HCT116 (cell line): ENCODE data around the gene TLE3. TPM values are rescaled to one million over a fixed set of nuclear protein-coding genes. Genes with fewer than 3 reads are reported as not detected.

Source experiments
- ATAC-seq: fragments of 200-7000 bp; cut with Tn5 transposase; 2 replicates; pipeline ENCODE4 v1.9.1; 2020; ENCODE audit warnings: mild to moderate bottlenecking, moderate library complexity
- BruUV-seq: library from RNA; stranded (reverse); fragments of 400-500 nt; replicated peaks from 2 replicates; lab custom pipeline; 2021; lab: Mats Ljungman, UMichigan
- CTCF ChIA-PET: fragments of 300-600 bp; sonication (Branson Sonifier 250); formaldehyde crosslinking; loops from one replicate; lab custom pipeline; 2021; ENCODE audit warnings: antibody characterized with exemption; lab: Charles Lee
- POLR2A ChIA-PET: fragments of 300-600, 350-600 bp; sonication (Branson Sonifier 250); formaldehyde crosslinking; loops from one replicate; lab custom pipeline; 2021; ENCODE audit warnings: antibody characterized with exemption; lab: Charles Lee
- RAD21 ChIA-PET, 2 experiments: fragments of 300-600 bp; sonication (Branson Sonifier 250); formaldehyde crosslinking; loops; one replicate each; lab custom pipeline; 2023; ENCODE audit warnings: low total read pairs in 2 of 2; ENCODE audit not compliant: uncharacterized antibody in 2 of 2, unreplicated experiment in 2 of 2, low non-redundant PET in 1 of 2; lab: Charles Lee
- DNase-seq: peaks from one replicate; pipeline ENCODE4 v3.0.0-alpha.2; 2010; ENCODE audit warnings: low read depth, low spot score
- H2AFZ ChIP-seq: fragments of 200-600 bp; shearing (Covaris generic), sonication (generic); 2 replicates; pipeline ENCODE4 v1.6.1; 2017; ENCODE audit warnings: low read depth, mixed run types, mixed read lengths, antibody characterized with exemption, low read length; ENCODE audit not compliant: poor library complexity, severe bottlenecking
- H3K27ac ChIP-seq: 2 replicates; pipeline ENCODE4 v1.5.1; 2012; ENCODE audit warnings: low read depth, low read length
- H3K27me3 ChIP-seq: fragments of 200-600 bp; sonication (generic); 2 replicates; pipeline ENCODE4 v1.6.1; 2016; ENCODE audit warnings: mixed run types, low read length, mixed read lengths; ENCODE audit not compliant: insufficient read depth
- H3K36me3 ChIP-seq, 2 experiments: fragments of 200-500 bp in 1 of 2; fragments of 200-600 bp in 1 of 2; sonication (Bioruptor generic) in 1 of 2; sonication (generic) in 1 of 2; 2 replicates each; pipeline versions ENCODE4 v1.5.1 to v1.6.1; 2014 to 2016; ENCODE audit warnings: low read length in 2 of 2, inconsistent platforms in 1 of 2, mixed read lengths in 1 of 2, mixed run types in 1 of 2; ENCODE audit not compliant: insufficient read depth in 2 of 2, control insufficient read depth in 1 of 2
- H3K4me1 ChIP-seq, 2 experiments: fragments of 200-600 bp in 1 of 2; sonication (generic) in 1 of 2; 2 replicates each; pipeline versions ENCODE4 v1.5.1 to v1.6.1; 2012 to 2017; ENCODE audit warnings: low read length in 2 of 2, inconsistent platforms in 1 of 2, mild to moderate bottlenecking in 1 of 2, mixed read lengths in 1 of 2, mixed run types in 1 of 2, moderate library complexity in 1 of 2; ENCODE audit not compliant: insufficient read depth in 2 of 2, control insufficient read depth in 1 of 2
- H3K4me2 ChIP-seq: fragments of 200-600 bp; sonication (generic); 2 replicates; pipeline ENCODE4 v1.6.1; 2017; ENCODE audit warnings: mixed run types, low read length, mixed read lengths
- H3K4me3 ChIP-seq, 2 experiments: fragments of 200-600 bp in 1 of 2; sonication (generic) in 1 of 2; replicated peaks in 1 of 2; 2 replicates each; pipeline ENCODE4 v1.5.1; 2011 to 2016; ENCODE audit warnings: low read length in 2 of 2, control low read depth in 1 of 2, low read depth in 1 of 2, mild to moderate bottlenecking in 1 of 2, mixed read lengths in 1 of 2, mixed run types in 1 of 2
- H3K79me2 ChIP-seq: fragments of 200-600 bp; sonication (generic); 2 replicates; pipeline ENCODE4 v1.6.1; 2017; ENCODE audit warnings: mild to moderate bottlenecking, mixed run types, low read length, moderate library complexity, mixed read lengths; ENCODE audit not compliant: insufficient read depth
- H3K9ac ChIP-seq: fragments of 200-600 bp; sonication (generic); 2 replicates; pipeline ENCODE4 v1.6.1; 2016; ENCODE audit warnings: low read length, mixed read lengths
- H3K9me2 ChIP-seq: fragments of 200-600 bp; sonication (generic), shearing (Covaris generic); 2 replicates; pipeline ENCODE4 v1.6.1; 2017; ENCODE audit warnings: mixed run types, mild to moderate bottlenecking, moderate library complexity; ENCODE audit not compliant: insufficient read depth
- H3K9me3 ChIP-seq, 2 experiments: fragments of 200-500 bp in 1 of 2; fragments of 200-600 bp in 1 of 2; sonication (Bioruptor generic) in 1 of 2; sonication (generic) in 1 of 2; 2 replicates each; pipeline ENCODE4 v1.6.1; 2014 to 2017; ENCODE audit warnings: low read length in 2 of 2, mixed read lengths in 2 of 2, inconsistent platforms in 1 of 2, low read depth in 1 of 2, mild to moderate bottlenecking in 1 of 2, mixed run types in 1 of 2, moderate library complexity in 1 of 2; ENCODE audit not compliant: control insufficient read depth in 1 of 2, insufficient read depth in 1 of 2
- H4K20me1 ChIP-seq: fragments of 200-600 bp; sonication (generic), shearing (Covaris generic); 2 replicates; pipeline ENCODE4 v1.6.1; 2017; ENCODE audit warnings: mixed run types, mild to moderate bottlenecking, moderate library complexity; ENCODE audit not compliant: insufficient read depth
- CBX3 ChIP-seq: IDR thresholded peaks from 2 replicates; pipeline ENCODE4 v1.6.1; 2012; ENCODE audit warnings: low read depth
- CEBPB ChIP-seq: IDR thresholded peaks from 2 replicates; pipeline ENCODE4 v1.6.1; 2012; ENCODE audit warnings: low read depth
- ELF1 ChIP-seq: IDR thresholded peaks from 2 replicates; pipeline ENCODE4 v1.6.1; 2012; ENCODE audit warnings: low read depth, borderline replicate concordance
- EZH2 ChIP-seq: fragments of 200-600 bp; sonication (generic); IDR thresholded peaks from 2 replicates; pipeline ENCODE4 v1.6.1; 2017; ENCODE audit warnings: antibody characterized with exemption, mixed run types
- POLR2AphosphoS5 ChIP-seq: IDR thresholded peaks from 2 replicates; pipeline ENCODE4 v1.6.1; 2011; ENCODE audit warnings: mild to moderate bottlenecking, low read depth, low read length, moderate library complexity
- SP1 ChIP-seq: IDR thresholded peaks from 2 replicates; pipeline ENCODE4 v1.6.1; 2012; ENCODE audit warnings: low read depth
- ZFX ChIP-seq: fragments of 450-650 bp; IDR thresholded peaks from 2 replicates; pipeline ENCODE4 v1.6.1; 2017
- ZNF274 ChIP-seq: fragments of 200-500 bp; sonication (Bioruptor generic); IDR thresholded peaks from 2 replicates; pipeline ENCODE4 v1.6.1; 2014; ENCODE audit warnings: mild to moderate bottlenecking, low read depth, low read length, inconsistent platforms
- intact Hi-C: fragments of 100-400 bp; cut with micrococcal nuclease; formaldehyde crosslinking; loops from 2 replicates; pipeline ENCODE4 v1.10.0; 2022
- total RNA-seq: library from RNA; stranded (reverse); gene quantifications from one replicate; pipeline ENCODE4 v1.2.1, GENCODE V29; 2021; ENCODE audit not compliant: unreplicated experiment
- TF ChIP-seq, protein P1 (sequence below): IDR thresholded peaks from 2 replicates; pipeline ENCODE4 v1.6.1; 2012
- TF ChIP-seq, protein P2 (sequence below): IDR thresholded peaks from 2 replicates; pipeline ENCODE4 v1.6.1; 2011; ENCODE audit warnings: mild to moderate bottlenecking, low read length, moderate library complexity; ENCODE audit not compliant: insufficient replicate concordance; ENCODE audit errors: extremely low read depth

The TLE3 gene
- total RNA-seq, 1 experiment from 2014 or later, result 53.9 TPM

DNA sequence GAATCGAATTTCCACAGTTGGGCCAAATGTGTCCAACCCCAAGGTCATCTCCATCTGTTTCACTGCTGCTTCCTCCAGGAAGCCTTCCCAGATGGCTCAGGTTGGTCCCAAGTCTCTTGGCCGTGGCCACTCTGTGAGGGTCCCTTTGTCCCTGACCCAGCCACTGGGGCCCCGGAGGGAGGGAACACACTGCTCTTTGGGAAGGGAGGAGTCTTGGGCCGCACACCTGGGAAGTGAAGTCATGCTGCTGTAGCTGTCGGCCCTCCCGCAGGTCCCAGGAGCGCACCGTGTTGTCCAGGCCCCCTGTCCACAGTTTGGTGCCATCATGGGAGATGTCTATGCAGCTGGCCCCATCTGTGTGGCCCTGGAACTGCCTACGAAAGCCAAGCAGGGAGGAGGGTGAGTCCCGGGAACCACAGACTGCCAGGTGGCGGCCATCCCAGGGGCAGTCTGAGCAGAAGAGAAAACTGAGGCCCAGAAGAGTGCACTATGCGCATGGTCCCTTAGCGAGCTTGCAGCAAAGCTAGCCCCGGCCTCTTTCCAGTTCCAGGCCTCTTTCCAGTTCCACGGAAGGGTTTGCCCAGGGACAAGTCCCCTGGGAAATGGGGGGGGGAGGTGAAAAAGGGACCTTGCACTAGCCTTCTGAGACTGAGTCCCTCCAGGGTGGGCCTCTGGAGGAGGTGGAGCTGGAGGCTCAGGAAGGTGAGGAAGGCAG lies 44.6 kb downstream of the TLE3 start:
- ChIA-PET RAD21 (no interaction called here), POLR2A (no interaction called here), CTCF (no interaction called here)
- Histone ChIP-seq H3K36me3 (peaks cover 32% of the 10 kb centered on the region in 2 experiments; a peak in 3 of 4 replicates), H4K20me1 (no peaks in the 10 kb centered on the region), H3K4me2 (no peak overlapping the region), H2AFZ (no peak overlapping the region), H3K79me2 (no peaks in the 10 kb centered on the region), H3K4me3 (no peak overlapping the region), H3K9me3 (no peaks in the 10 kb centered on the region), H3K9me2 (no peaks in the 10 kb centered on the region), H3K9ac (no peak overlapping the region), H3K4me1 (no peaks in the 10 kb centered on the region), H3K27me3 (no peaks in the 10 kb centered on the region), H3K27ac (no peak overlapping the region)
- no peak for TF ChIP-seq EZH2
- no peak for TF ChIP-seq ELF1
- no peak for TF ChIP-seq CEBPB
- no peak for TF ChIP-seq CBX3
- no peak for TF ChIP-seq ZNF274
- TF ChIP-seq SP1, result no peak
- TF ChIP-seq POLR2AphosphoS5, result no peak
- no peak for TF ChIP-seq ZFX
- ATAC-seq (no peak), DNase-seq (no peak)
- intact Hi-C loops, result no loop called here
- BruUV-seq, result no TSS peak

DNA sequence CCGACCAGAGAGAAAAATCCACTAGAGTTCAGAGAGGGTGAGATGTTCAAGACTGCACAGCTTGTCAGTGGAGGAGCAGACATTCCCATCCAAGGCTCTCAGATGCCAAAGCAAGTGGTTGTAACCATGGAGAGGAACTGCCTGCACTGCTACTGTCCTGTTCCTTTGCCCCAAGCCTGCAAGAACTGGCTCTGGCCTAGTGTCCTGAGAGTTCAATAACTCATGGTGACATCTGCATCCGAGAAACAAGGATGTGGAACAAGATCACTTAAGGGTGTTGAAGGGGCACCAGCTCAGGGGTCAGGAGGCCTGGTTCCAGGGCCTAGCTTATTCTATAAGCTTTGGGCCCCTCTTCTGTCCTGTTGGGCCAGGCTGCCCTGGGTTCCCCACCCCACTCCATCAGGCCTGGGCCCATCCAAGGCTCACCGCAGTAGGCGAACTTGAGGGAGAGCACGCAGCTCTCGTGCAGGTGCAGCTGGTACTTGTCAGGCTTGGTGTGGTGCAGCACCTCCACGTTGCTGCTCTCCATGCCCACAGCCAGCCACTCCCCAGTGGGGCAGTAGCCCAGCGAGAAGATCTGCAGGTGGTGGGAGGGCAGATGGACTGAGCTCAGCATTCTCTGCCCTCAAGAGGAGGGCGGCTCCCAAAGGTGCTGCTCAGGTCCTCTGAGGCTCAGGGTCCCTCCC lies 45.6 kb downstream of the TLE3 start:
- Histone ChIP-seq H3K4me3 (no peak overlapping the region), H3K79me2 (no peaks in the 10 kb centered on the region), H3K9me3 (no peaks in the 10 kb centered on the region), H3K9me2 (no peaks in the 10 kb centered on the region), H3K27ac (no peak overlapping the region), H3K4me2 (no peak overlapping the region), H3K4me1 (no peaks in the 10 kb centered on the region), H4K20me1 (no peaks in the 10 kb centered on the region), H3K27me3 (no peaks in the 10 kb centered on the region), H2AFZ (no peak overlapping the region), H3K36me3 (peaks cover 26% of the 10 kb centered on the region in 2 experiments; a peak in 3 of 4 replicates), H3K9ac (no peak overlapping the region)
- BruUV-seq, result no TSS peak
- ChIA-PET RAD21 (no interaction called here), CTCF (no interaction called here), POLR2A (no interaction called here)
- ATAC-seq (no peak), DNase-seq (no peak)
- no peak for TF ChIP-seq EZH2
- no peak for TF ChIP-seq CEBPB
- TF ChIP-seq, protein P1, sequence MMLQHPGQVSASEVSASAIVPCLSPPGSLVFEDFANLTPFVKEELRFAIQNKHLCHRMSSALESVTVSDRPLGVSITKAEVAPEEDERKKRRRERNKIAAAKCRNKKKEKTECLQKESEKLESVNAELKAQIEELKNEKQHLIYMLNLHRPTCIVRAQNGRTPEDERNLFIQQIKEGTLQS, result no peak
- TF ChIP-seq SP1, result no peak
- TF ChIP-seq POLR2AphosphoS5, result no peak
- TF ChIP-seq, protein P2, sequence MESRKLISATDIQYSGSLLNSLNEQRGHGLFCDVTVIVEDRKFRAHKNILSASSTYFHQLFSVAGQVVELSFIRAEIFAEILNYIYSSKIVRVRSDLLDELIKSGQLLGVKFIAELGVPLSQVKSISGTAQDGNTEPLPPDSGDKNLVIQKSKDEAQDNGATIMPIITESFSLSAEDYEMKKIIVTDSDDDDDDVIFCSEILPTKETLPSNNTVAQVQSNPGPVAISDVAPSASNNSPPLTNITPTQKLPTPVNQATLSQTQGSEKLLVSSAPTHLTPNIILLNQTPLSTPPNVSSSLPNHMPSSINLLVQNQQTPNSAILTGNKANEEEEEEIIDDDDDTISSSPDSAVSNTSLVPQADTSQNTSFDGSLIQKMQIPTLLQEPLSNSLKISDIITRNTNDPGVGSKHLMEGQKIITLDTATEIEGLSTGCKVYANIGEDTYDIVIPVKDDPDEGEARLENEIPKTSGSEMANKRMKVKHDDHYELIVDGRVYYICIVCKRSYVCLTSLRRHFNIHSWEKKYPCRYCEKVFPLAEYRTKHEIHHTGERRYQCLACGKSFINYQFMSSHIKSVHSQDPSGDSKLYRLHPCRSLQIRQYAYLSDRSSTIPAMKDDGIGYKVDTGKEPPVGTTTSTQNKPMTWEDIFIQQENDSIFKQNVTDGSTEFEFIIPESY, result no peak
- intact Hi-C loops, result no loop called here
